HEK293 (cell line): ENCODE data around the gene FNDC10.

Experiments used
- BCL11B ChIP-seq: fragments of 450-650 bp; formaldehyde crosslinking; IDR thresholded peaks from 2 replicates; pipeline ENCODE4 v1.5.1; 2016; ENCODE audit warnings: low read depth, missing biosample characterization, missing genetic modification characterization
- KLF10 ChIP-seq: fragments of 450-650 bp; IDR thresholded peaks from 2 replicates; pipeline ENCODE4 v1.5.1; 2018; ENCODE audit warnings: missing biosample characterization, mild to moderate bottlenecking, missing genetic modification characterization
- KLF16 ChIP-seq: fragments of 450-650 bp; formaldehyde crosslinking; IDR thresholded peaks from 2 replicates; pipeline ENCODE4 v1.5.1; 2017; ENCODE audit warnings: missing biosample characterization, missing genetic modification characterization
- PRDM4 ChIP-seq: fragments of 450-650 bp; formaldehyde crosslinking; IDR thresholded peaks from 2 replicates; pipeline ENCODE4 v1.5.1; 2017; ENCODE audit warnings: missing biosample characterization, missing genetic modification characterization
- SALL2 ChIP-seq: fragments of 450-650 bp; formaldehyde crosslinking; IDR thresholded peaks from 2 replicates; pipeline ENCODE4 v1.5.0; 2017; ENCODE audit warnings: missing biosample characterization, mild to moderate bottlenecking, missing genetic modification characterization, borderline replicate concordance
- SP2 ChIP-seq: fragments of 450-650 bp; formaldehyde crosslinking; IDR thresholded peaks from 2 replicates; pipeline ENCODE4 v1.5.1; 2016; ENCODE audit warnings: missing biosample characterization, missing genetic modification characterization
- SP3 ChIP-seq: fragments of 450-650 bp; formaldehyde crosslinking; IDR thresholded peaks from 2 replicates; pipeline ENCODE4 v1.5.1; 2016; ENCODE audit warnings: missing biosample characterization, missing genetic modification characterization
- TRIM28 ChIP-seq: IDR thresholded peaks from 2 replicates; pipeline ENCODE4 v1.6.1; 2011; ENCODE audit warnings: low read length, control low read depth, borderline replicate concordance
- ZBTB44 ChIP-seq: fragments of 450-650 bp; IDR thresholded peaks from 2 replicates; pipeline ENCODE4 v1.5.1; 2018; ENCODE audit warnings: missing biosample characterization, mild to moderate bottlenecking, missing genetic modification characterization
- ZFP37 ChIP-seq: fragments of 450-650 bp; formaldehyde crosslinking; IDR thresholded peaks from 2 replicates; pipeline ENCODE4 v1.5.1; 2016; ENCODE audit warnings: missing biosample characterization, missing genetic modification characterization
- ZNF146 ChIP-seq: fragments of 450-650 bp; formaldehyde crosslinking; IDR thresholded peaks from 2 replicates; pipeline ENCODE4 v1.5.1; 2016; ENCODE audit warnings: missing biosample characterization, missing genetic modification characterization
- ZNF202 ChIP-seq: fragments of 450-650 bp; formaldehyde crosslinking; IDR thresholded peaks from 2 replicates; pipeline ENCODE4 v1.5.1; 2016; ENCODE audit warnings: missing biosample characterization, missing genetic modification characterization, borderline replicate concordance
- ZNF248 ChIP-seq: fragments of 450-650 bp; formaldehyde crosslinking; IDR thresholded peaks from 2 replicates; pipeline ENCODE4 v1.5.1; 2017; ENCODE audit warnings: missing biosample characterization, missing genetic modification characterization
- ZNF266 ChIP-seq: fragments of 450-650 bp; formaldehyde crosslinking; IDR thresholded peaks from 2 replicates; pipeline ENCODE4 v1.5.1; 2016; ENCODE audit warnings: missing biosample characterization, missing genetic modification characterization, low read depth
- ZNF274 ChIP-seq, 2 experiments: fragments of 200-500 bp in 1 of 2; fragments of 450-650 bp in 1 of 2; sonication (Bioruptor generic) in 1 of 2; formaldehyde crosslinking in 1 of 2; IDR thresholded peaks; 2 replicates each; pipeline versions ENCODE4 v1.5.1 to v1.6.1; 2014 to 2016; ENCODE audit warnings: borderline replicate concordance in 1 of 2, inconsistent platforms in 1 of 2, low read length in 1 of 2, missing biosample characterization in 1 of 2, missing genetic modification characterization in 1 of 2
- ZNF362 ChIP-seq: fragments of 450-650 bp; formaldehyde crosslinking; IDR thresholded peaks from 2 replicates; pipeline ENCODE4 v1.5.1; 2016; ENCODE audit warnings: missing biosample characterization, missing genetic modification characterization
- ZNF398 ChIP-seq: fragments of 450-650 bp; formaldehyde crosslinking; IDR thresholded peaks from 2 replicates; pipeline ENCODE4 v1.5.1; 2017; ENCODE audit warnings: missing biosample characterization, missing genetic modification characterization
- ZNF521 ChIP-seq: fragments of 450-650 bp; formaldehyde crosslinking; IDR thresholded peaks from 2 replicates; pipeline ENCODE4 v1.5.1; 2017; ENCODE audit warnings: missing biosample characterization, mild to moderate bottlenecking, missing genetic modification characterization
- ZNF561 ChIP-seq: fragments of 450-650 bp; IDR thresholded peaks from 2 replicates; pipeline ENCODE4 v1.5.1; 2018; ENCODE audit warnings: missing biosample characterization, missing genetic modification characterization, borderline replicate concordance
- ZNF621 ChIP-seq: fragments of 450-650 bp; formaldehyde crosslinking; IDR thresholded peaks from 2 replicates; pipeline ENCODE4 v1.5.1; 2017; ENCODE audit warnings: missing biosample characterization, missing genetic modification characterization
- ZNF624 ChIP-seq: fragments of 450-650 bp; formaldehyde crosslinking; IDR thresholded peaks from 2 replicates; pipeline ENCODE4 v1.5.1; 2017; ENCODE audit warnings: missing biosample characterization, missing genetic modification characterization
- ZNF629 ChIP-seq: fragments of 450-650 bp; formaldehyde crosslinking; IDR thresholded peaks from 2 replicates; pipeline ENCODE4 v1.5.1; 2017; ENCODE audit warnings: missing biosample characterization, missing genetic modification characterization
- ZNF660 ChIP-seq: fragments of 450-650 bp; IDR thresholded peaks from 2 replicates; pipeline ENCODE4 v1.5.1; 2018; ENCODE audit warnings: missing biosample characterization, mild to moderate bottlenecking, missing genetic modification characterization
- ZNF701 ChIP-seq: fragments of 450-650 bp; formaldehyde crosslinking; IDR thresholded peaks from 2 replicates; pipeline ENCODE4 v1.5.1; 2016; ENCODE audit warnings: missing biosample characterization, missing genetic modification characterization
- ZNF707 ChIP-seq: fragments of 450-650 bp; formaldehyde crosslinking; IDR thresholded peaks from 2 replicates; pipeline ENCODE4 v1.5.1; 2016; ENCODE audit warnings: missing biosample characterization, missing genetic modification characterization
- ZXDB ChIP-seq: fragments of 450-650 bp; formaldehyde crosslinking; IDR thresholded peaks from 2 replicates; pipeline ENCODE4 v1.5.1; 2016; ENCODE audit warnings: missing biosample characterization, missing genetic modification characterization
- TF ChIP-seq, protein P1 (sequence below): IDR thresholded peaks from 2 replicates; pipeline ENCODE4 v1.6.1; 2011; ENCODE audit warnings: mild to moderate bottlenecking, low read depth, low read length, borderline replicate concordance
- TF ChIP-seq, protein P2 (sequence below): fragments of 450-650 bp; formaldehyde crosslinking; IDR thresholded peaks from 2 replicates; pipeline ENCODE4 v1.5.1; 2016; ENCODE audit warnings: missing biosample characterization, missing genetic modification characterization

Gene FNDC10

DNA sequence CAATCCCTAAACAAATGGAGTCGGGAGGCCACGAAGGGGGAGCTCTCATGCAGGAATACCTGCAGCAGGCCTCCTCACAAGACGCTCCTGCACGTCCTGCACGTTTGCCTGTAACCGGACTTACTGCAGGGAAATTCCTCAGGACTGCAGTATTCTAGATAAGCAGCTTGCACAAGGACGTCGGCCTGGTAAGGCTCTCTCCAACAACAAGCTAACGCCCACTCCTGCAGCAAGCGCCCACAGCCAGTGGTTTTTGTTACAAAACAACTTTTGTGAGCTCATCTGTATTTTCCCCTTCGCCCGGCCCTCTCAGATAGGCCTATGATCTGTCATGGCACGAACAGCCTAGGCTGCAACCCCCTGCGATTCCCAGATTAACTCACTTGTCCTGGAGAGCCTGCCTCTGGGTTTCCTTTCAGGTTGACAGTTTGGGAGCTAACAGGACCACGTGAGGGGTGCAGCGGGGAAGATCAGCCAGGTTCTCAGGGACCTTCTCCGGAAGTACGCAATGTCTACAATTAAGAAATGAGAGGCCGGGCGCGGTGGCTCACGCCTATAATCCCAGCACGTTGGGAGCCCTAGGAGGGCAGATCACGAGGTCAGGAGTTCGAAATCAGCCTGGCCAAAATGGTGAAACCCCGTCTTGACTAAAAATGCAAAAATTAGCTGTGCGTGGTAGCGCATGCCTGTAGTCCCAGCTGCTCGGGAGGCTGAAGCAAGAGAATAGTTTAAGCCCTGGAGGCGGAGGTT lies 14.4 kb upstream of the FNDC10 start (continued):
- TF ChIP-seq ZNF146 (tag by site-specific recombination) (no peak), ZBTB44 (tag by site-specific recombination) (peak; percentile 57; the same call in 1 of the 2 replicates), ZXDB (tag by site-specific recombination) (0 out of 2 replicates have a peak, but pooled peaks have one; percentile 14), ZNF266 (tag by site-specific recombination) (no peak), ZNF624 (no peak), ZNF660 (tag by site-specific recombination) (no peak; the same call in 1 of the 2 replicates), KLF16 (tag by site-specific recombination) (0 out of 2 replicates have a peak, but pooled peaks have one; percentile 25), ZNF701 (tag by site-specific recombination) (no peak), ZNF202 (tag by site-specific recombination) (no peak), SP3 (tag by site-specific recombination) (no peak), ZNF621 (tag by site-specific recombination) (no peak), PRDM4 (no peak), ZNF707 (tag by site-specific recombination) (no peak), BCL11B (tag by site-specific recombination) (no peak), ZFP37 (tag by site-specific recombination) (no peak), ZNF398 (no peak), SP2 (tag by site-specific recombination) (peak; percentile 37; the same call in 1 of the 2 replicates), ZNF521 (tag by site-specific recombination) (no peak), ZNF248 (no peak), ZNF629 (peak; percentile 20; the same call in 1 of the 2 replicates), SALL2 (tag by site-specific recombination) (no peak), TRIM28 (no peak), ZNF274 (IDR thresholded peaks at IDR 0.05; ENCODE audit: low read length) (no peak), ZNF274 (tag by site-specific recombination; IDR thresholded peaks at IDR 0.05; ENCODE audit: borderline replicate concordance) (no peak), ZNF561 (no peak), ZNF362 (tag by site-specific recombination) (no peak), KLF10 (tag by site-specific recombination) (no peak)
- TF ChIP-seq, protein P1, sequence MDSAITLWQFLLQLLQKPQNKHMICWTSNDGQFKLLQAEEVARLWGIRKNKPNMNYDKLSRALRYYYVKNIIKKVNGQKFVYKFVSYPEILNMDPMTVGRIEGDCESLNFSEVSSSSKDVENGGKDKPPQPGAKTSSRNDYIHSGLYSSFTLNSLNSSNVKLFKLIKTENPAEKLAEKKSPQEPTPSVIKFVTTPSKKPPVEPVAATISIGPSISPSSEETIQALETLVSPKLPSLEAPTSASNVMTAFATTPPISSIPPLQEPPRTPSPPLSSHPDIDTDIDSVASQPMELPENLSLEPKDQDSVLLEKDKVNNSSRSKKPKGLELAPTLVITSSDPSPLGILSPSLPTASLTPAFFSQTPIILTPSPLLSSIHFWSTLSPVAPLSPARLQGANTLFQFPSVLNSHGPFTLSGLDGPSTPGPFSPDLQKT = no peak
- TF ChIP-seq, protein P2, sequence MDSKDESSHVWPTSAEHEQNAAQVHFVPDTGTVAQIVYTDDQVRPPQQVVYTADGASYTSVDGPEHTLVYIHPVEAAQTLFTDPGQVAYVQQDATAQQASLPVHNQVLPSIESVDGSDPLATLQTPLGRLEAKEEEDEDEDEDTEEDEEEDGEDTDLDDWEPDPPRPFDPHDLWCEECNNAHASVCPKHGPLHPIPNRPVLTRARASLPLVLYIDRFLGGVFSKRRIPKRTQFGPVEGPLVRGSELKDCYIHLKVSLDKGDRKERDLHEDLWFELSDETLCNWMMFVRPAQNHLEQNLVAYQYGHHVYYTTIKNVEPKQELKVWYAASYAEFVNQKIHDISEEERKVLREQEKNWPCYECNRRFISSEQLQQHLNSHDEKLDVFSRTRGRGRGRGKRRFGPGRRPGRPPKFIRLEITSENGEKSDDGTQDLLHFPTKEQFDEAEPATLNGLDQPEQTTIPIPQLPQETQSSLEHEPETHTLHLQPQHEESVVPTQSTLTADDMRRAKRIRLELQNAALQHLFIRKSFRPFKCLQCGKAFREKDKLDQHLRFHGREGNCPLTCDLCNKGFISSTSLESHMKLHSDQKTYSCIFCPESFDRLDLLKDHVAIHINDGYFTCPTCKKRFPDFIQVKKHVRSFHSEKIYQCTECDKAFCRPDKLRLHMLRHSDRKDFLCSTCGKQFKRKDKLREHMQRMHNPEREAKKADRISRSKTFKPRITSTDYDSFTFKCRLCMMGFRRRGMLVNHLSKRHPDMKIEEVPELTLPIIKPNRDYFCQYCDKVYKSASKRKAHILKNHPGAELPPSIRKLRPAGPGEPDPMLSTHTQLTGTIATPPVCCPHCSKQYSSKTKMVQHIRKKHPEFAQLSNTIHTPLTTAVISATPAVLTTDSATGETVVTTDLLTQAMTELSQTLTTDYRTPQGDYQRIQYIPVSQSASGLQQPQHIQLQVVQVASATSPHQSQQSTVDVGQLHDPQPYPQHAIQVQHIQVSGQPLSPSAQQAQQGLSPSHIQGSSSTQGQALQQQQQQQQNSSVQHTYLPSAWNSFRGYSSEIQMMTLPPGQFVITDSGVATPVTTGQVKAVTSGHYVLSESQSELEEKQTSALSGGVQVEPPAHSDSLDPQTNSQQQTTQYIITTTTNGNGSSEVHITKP (tag by site-specific recombination) = no peak
